Effector CD4-positive, alpha-beta T cell (primary cell): ENCODE results near the gene SESTD1.
"Not testable (repeated sequence)": the region's sequence is repeated elsewhere in the genome, so short reads cannot be mapped to it uniquely, and the experiment has no call there.

Source experiments
- DNase-seq: peaks from one replicate; pipeline ENCODE4 v3.0.0-alpha.2; 2020

Gene SESTD1

GRCh38 chr2:179098080-179098689 is 166.4 kb downstream of the SESTD1 start:
- DNase-seq = no peak

DNA sequence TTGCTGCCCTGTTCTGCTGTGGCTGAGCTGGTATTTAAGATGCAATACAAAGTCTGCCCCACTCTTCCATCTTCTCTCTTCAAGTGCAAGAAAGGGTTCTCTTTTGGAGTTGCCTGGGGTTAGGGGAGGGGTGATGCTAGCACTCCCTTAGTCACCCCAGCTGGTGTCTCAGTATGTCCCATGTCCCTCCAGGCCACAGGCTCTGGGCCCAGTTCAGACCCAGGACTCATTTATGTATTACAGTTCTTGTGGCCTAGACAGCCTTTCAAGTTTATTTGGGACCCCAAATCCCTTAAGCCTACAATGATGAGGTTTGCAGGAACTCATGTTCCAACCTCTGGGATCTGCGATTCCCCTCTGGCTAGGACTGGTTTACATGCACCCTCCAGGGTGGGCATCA is 167.5 kb downstream of the SESTD1 start:
- DNase-seq = no peak

DNA sequence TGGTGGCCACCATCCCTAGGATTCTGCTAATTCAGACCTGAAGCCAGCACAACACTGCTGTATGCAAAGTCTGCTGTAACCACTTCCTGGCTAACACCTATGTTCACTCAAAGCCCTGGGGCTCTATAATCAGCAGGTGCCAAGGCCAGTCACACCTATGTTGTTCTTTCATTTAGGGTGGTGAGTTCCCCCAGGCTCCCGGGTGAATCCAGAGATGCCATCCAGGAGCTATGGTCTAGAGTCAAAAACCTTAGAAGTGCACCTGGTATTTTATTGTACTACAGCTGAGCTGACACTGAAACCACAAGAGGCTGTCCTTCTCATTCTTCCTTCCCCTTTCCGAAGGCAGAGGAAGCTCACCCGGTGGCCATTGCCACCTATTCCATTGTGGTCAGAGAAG is 168.5 kb downstream of the SESTD1 start:
- peak; percentile 2 for DNase-seq

- DNase-seq = not testable (repeated sequence)
Observed at GRCh38 chr2:179092912-179093311, 171.7 kb downstream of the SESTD1 start.

- no peak for DNase-seq
Observed at GRCh38 chr2:179082697-179083096, 181.9 kb downstream of the SESTD1 start.

DNA sequence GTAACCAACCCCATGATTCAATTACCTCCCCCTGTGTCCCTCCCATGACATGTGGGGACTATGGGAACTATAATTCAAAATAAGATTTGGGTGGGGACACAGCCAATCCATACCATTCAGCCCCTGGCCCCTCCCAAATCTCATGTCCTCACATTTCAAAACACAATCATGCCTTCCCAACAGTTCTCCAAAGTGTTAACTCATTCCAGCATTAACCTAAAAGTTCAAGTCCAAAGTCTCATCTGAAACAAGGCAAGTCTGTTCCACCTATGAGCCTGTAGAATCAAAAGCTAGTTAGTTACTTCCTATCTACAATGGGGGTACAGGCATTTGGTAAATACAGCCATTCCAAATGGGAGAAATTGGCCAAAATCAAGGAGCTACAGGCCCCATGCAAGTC is 182.7 kb downstream of the SESTD1 start:
- DNase-seq = no peak

DNA sequence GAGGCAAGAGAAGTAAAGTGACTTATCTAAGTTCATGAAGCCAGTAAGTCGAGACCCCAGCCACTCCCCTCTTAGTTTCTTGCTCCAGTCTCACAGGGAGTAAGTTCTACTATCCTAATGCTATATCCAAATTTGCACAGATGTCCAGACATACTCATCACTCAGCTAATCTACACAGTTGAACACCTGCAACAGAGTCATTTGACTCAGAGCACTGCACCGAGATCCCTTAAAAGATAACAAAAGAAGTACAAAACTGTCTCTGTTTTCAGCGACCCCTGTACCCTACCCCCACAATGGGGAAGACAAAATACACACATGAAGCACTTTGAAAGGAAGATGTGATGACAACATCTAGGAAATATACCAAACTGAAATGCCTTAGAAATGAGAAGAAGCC is 192.1 kb downstream of the SESTD1 start:
- DNase-seq = no peak

DNA sequence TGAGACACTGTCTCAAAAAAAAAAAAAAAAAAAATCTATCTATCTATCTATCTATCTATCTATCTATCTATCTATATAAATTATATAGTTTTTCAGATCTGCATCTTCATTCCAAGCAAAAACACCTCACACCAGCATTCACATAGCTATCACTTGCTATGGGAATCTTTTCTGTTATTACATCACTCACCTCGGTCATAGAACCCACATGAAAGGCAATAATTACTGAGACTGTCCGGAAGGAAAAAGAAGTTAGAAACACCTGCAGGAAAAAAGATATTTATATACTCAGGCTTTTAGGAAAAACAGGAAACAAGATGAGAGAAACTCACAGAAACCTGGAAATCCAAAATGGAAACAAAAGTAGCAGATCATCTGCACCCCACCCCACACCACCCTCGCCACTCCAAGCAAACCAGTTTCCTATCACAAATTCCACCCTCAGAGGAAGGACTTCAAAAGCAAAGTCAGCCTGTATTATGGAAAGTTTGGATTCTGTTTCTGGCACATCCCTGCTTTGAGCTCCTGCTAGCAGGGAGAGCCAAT is 192.7 kb downstream of the SESTD1 start:
- no peak for DNase-seq

DNA sequence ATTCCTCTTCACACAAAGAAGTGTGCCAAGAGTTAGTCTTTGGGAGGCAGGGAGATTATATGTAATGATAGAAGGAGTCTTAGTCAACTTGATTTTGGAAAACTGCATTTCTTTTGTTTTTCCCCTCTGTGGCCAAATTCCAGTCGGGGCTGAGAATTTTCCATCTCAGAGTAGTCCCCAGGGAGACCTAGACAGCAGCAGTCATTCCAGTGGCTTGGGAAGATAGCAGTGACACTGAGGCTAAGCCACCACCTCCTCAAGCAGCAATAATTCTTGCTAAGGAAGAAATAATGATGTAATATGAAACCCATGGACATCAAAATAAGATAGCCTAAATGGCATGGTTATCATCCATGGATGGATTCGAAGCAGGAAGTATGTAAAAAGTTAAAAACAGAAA is 193.7 kb downstream of the SESTD1 start:
- DNase-seq = no peak

DNA sequence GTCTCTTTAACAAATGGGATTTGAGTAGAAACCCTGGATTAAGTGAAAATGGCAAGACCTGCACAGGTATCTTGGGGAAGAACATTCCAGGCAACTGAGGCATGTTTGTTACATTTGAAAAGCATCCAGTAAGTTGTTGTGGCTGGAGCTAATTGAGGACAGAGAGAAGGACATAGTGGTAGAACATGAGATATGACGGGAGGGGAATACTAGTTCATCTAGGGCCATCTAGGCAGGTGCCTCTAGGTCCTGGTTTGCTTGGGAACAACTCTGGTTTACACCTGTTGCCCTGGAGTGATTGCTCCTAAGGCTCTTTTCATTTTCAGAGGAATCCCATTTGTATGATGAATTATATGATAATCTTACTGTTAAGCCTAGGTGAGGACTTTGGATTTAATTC is 194.9 kb downstream of the SESTD1 start:
- no peak for DNase-seq

DNA sequence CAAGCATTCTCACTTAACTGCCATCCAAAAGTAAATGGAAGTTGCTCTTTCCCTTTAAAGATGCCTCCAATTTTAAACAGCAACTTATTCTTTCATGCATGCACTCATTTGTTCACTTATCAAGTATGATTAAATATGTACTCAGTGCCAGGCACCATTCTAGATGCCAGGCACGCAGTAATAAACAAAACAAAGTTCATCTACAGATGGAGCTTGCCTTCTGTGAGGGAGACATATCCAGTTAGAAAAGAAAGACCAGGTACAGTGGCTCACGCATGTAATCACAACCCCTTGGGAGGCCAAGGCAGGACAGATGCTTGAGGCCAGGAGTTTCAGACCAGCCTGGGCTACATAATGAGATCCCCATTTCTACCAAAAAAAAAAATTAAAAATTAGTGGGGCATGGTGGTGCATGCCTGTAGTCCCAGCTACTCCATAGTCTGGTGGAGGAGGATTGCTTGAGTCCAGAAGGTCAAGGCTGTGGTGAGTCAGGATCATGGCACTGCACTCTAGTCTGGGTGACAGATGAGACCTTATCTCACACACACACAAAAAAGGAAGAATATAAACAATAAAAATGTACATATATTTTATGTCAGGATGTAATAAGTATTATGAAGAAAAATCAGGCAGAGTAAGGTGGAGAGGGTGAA is 195.5 kb downstream of the SESTD1 start:
- DNase-seq = no peak

DNA sequence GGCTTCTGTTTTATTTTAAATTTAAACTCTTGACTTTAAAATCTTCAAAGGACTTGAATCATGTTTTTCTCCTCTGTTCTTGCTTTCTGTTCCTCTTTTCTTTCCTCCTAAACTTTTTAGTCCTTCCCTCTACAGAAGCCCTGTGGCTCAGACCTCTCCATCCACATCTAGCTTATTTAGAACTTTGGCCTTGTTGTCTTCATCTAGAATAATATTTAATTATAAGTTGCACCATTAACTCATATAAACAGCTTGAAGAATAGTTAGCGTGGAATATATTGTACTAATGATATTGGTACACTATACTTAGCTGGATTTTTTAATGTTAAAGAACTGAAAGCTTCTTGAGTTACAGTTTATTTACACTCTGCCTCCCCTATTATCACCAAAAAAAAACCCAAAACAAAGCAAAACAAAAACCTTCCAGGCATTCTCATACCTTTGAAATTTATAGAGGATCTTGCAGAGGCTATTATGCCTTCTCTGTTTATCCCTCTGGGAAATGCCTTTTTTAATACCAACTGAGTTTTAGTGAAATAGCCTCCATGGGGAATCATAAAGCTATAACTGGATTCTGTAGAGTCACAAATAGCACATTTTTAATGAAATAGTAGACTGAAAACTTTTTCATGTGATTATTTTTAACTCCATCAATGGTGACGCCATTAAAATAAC is 205.5 kb downstream of the SESTD1 start:
- DNase-seq = no peak

DNA sequence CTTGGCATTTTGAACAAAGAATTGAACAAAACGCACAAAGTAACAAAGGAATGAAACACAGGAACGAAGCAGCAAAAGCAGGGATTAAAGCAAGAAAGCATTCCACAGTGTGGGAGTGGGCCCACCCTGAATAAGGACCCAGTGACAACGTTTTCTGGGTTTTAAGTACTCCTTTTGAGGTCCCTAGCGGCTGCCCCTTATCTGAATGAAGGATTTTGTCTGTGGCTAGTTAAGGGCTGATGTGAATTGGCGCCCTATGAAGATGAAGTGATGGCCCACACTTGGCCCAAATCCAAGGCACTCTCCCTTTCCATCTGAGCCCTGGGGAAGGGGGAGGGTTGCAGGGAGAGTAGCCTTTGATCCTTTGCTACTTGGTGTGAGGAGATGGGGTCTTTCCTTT is 206.9 kb downstream of the SESTD1 start:
- no peak for DNase-seq

DNA sequence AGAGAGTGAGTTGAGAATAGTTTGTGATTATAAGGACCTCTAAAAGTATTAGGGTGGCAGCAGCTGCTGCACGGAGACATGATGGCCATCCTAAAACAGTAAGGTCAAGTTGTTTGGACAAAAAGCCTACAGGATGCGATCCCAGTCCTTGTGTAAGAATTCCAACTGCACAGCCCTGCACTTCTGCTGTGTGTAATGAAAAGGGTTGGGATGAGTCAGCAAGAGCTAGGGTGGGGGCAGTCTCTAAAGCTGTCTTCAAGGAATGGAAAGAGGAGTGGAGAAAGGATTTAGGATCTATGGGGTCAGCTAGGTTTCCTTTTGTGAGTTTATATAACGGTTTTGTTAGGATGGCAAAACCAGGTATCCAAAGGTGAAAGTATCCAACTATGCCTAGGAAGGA is 211.1 kb downstream of the SESTD1 start:
- not testable (repeated sequence) for DNase-seq
